ENCODE measurements around the gene ENOX1.

ENOX1 gene

DNA sequence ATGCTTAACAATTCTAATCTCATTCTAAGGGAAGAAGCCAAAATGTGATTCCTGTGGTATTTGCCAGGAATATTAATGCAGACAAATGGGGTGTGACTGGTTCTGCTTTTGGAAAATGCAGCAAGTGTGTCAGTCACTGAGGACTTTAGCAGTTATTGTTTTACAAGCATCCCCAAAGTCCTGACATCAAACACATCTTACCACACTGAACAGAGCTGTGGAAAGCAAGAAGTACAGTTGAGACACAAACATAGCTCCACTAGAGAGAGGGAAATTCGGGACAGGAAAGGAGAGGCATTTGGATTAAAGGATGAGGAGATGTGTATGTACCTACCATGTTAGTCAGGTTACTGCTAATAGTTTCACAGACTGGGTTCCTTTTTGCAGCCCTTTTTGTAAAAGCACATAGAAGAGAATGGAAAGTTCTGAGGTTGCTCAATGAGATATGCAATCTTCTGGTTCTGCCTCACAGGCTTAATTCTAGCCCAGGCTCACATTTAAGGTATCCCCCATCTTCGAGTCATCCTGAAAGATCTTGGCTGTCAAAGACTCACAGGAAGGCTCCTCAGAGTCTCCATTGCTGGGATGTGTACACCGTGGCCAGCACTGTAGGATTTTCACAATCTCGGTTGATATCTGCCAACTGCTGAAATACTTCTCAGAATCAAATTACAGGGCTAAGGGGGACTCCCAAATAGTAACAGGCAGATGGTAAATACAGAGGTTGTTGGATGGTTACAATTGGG lies 446.8 kb downstream of the ENOX1 start:
- no peak for DNase-seq
- no peaks in the 10 kb centered on the region for H3K9me3 Mint-ChIP-seq

DNA sequence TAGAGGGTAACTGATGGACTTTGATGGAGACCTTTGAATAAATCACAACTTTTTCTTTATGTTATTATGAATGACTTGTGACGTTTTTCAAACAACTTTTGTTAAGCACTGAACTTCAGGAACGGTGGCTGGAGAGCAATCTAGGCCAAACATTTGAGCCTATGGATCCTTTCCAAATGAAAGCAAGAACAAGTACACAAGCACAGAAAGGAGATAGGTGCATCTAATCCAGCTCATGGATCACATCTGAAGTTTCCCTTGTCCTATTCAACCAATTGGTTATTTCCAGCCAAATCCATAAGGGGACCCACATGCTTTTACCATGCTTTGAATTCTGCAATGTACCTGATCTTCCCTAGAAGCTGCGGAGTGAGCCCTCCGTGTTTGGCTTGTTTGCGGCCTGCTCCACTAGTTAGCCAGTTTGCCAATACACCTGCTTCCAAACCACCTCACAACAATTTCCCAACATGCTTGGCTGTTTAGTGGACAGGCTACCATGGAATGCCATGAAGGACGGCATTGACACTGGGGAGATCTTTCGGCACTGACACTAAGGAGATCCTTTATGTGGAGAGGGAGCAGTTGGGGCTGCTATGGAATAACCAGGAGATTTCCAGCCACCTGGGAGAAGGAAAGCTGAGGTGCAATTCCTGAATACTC lies 447.5 kb downstream of the ENOX1 start:
- ATAC-seq (replicated peaks) (no peak), DNase-seq (no peak)
- Mint-ChIP-seq H3K36me3 (ENCODE audit: insufficient read depth) (no peaks in the 10 kb centered on the region), H3K27me3 (peaks cover 20 to 28% of the 10 kb centered on the region in 2 donors), H3K9me3 (no peaks in the 10 kb centered on the region), H3K4me3 (no peak overlapping the region), H3K27ac (no peak overlapping the region), H3K4me1 (ENCODE audit: low read depth in 2 of 2) (no peaks in the 10 kb centered on the region)

More for the DNA sequence above, 446.8 kb downstream of the ENOX1 start:
- no peak overlapping the region for H3K4me3 Mint-ChIP-seq
- H3K36me3 Mint-ChIP-seq (ENCODE audit: insufficient read depth) = no peaks in the 10 kb centered on the region
- peaks cover 20 to 29% of the 10 kb centered on the region in 2 donors for H3K27me3 Mint-ChIP-seq
- H3K27ac Mint-ChIP-seq = no peak overlapping the region
- ATAC-seq (replicated peaks) = no peak
- no peaks in the 10 kb centered on the region for H3K4me1 Mint-ChIP-seq (ENCODE audit: low read depth in 2 of 2)

DNA sequence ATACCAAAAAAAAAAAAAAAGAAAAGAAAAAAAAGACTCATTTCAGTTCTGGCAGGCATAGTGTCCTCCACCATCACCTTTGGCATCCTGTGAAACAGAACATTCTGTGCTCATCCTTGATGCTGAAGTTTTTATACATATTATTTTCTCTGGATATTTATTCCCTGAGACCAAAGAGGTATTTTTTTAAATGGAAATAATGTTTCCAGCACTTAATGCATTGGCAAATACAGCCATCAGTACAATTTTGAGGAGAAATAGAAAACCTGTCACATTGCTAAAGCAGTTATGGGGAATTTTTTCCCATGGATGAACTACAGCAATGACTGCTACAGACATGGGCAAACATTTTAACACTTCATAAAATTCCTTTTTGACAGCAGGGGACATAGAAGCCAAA lies 451.0 kb downstream of the ENOX1 start:
- H3K4me3 Mint-ChIP-seq = no peak overlapping the region
- no peaks in the 10 kb centered on the region for H3K4me1 Mint-ChIP-seq (ENCODE audit: low read depth in 2 of 2)
- no peaks in the 10 kb centered on the region for H3K36me3 Mint-ChIP-seq (ENCODE audit: insufficient read depth)
- H3K9me3 Mint-ChIP-seq = no peaks in the 10 kb centered on the region
- no peak for DNase-seq
- ATAC-seq (replicated peaks) = no peak
- peaks cover 8 to 31% of the 10 kb centered on the region in 2 donors for H3K27me3 Mint-ChIP-seq
- H3K27ac Mint-ChIP-seq = no peak overlapping the region

DNA sequence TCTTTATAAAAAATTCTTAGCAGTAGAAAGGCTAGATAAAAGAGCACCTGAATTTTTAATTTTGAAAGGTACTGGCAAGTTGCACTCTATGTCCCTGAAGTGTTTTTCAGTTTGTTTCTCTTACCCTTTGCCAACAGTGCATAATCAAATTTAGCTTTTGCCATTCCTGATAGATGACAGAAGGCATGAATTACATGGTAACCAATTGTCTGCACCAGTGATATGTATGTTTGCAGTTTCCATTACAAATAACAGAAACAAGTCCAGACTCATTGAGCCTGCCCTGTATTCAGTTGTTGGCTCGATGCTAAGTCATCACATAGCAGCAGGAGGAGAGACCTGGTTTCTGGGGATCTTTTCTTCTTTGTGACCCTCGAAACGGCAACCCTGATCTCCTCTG lies 453.6 kb downstream of the ENOX1 start:
- ATAC-seq (replicated peaks) = no peak
- Mint-ChIP-seq H3K27me3 (peaks cover 0 to 17% of the 10 kb centered on the region in 2 donors), H3K36me3 (ENCODE audit: insufficient read depth) (no peaks in the 10 kb centered on the region), H3K27ac (no peak overlapping the region), H3K4me3 (no peak overlapping the region), H3K9me3 (no peaks in the 10 kb centered on the region), H3K4me1 (ENCODE audit: low read depth in 2 of 2) (no peaks in the 10 kb centered on the region)
- DNase-seq = no peak

DNA sequence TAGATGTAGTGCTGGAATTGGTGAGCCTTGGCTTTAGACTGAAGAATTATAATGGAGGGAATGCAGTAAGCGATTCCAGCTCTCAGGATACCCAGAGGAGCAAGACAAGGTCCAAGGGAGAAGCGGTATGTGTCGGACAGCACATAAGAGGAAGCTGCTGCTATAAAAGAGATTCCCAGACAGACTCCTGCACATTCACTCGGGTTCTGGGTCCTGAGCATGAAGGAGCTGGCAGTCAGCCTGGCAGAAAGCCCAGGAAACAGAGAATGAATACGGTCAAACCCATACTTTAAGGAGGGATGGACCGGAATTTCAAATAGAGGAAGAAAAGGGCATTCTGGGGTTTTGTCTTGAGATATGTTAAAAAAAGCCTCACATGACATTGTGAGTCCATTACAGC lies 455.1 kb downstream of the ENOX1 start:
- Mint-ChIP-seq H3K4me3 (no peak overlapping the region), H3K27ac (no peak overlapping the region), H3K9me3 (no peaks in the 10 kb centered on the region), H3K36me3 (ENCODE audit: insufficient read depth) (no peaks in the 10 kb centered on the region), H3K27me3 (peaks cover 0 to 17% of the 10 kb centered on the region in 2 donors), H3K4me1 (ENCODE audit: low read depth in 2 of 2) (no peaks in the 10 kb centered on the region)
- DNase-seq = no peak
- ATAC-seq (replicated peaks) = no peak

DNA sequence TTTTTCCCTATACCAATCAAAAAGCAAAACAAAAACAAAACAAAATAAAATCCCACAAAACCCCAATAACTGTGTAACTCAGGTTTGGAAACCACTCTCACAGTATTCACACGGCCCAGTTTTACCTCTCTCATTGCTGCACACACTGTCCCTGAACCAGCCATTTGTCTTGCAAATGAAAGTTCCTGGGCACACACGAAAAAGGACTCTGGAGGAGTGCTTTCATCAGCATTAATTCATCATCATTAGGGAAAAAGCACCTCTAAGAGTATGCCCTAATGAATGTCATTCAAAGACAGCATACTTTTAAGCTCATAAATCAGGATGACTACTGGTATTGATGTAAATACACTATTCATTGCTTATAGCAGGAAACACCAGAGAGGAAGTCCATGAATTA lies 457.1 kb downstream of the ENOX1 start:
- no peak for ATAC-seq (replicated peaks)

DNA sequence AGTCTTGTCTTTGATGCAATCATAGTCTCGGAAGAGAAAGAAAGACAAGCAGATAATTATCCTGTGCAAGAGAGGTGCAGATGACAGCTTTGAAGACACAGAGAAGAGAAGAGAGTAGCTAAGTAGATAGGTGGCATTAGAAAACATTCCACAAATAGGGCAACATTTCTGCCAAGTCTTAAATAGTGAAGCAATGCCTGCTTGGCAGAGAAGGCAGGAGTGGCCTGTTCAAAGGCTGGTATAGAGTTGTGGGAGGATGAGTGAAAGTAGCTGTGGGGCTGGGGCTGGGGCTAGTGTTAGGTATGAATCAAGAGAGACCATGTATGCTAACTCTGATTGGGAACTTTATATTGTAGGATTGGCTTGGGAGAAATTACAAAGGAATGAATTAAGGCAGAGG lies 457.9 kb downstream of the ENOX1 start:
- Mint-ChIP-seq H3K27ac (no peak overlapping the region), H3K36me3 (ENCODE audit: insufficient read depth) (no peaks in the 10 kb centered on the region), H3K9me3 (no peaks in the 10 kb centered on the region), H3K4me3 (no peak overlapping the region), H3K27me3 (peaks cover 0 to 9% of the 10 kb centered on the region in 2 donors), H3K4me1 (ENCODE audit: low read depth in 2 of 2) (no peaks in the 10 kb centered on the region)
- DNase-seq (no peak), ATAC-seq (replicated peaks) (no peak)

More for the DNA sequence above, 457.1 kb downstream of the ENOX1 start:
- DNase-seq = no peak
- no peaks in the 10 kb centered on the region for H3K4me1 Mint-ChIP-seq (ENCODE audit: low read depth in 2 of 2)
- no peaks in the 10 kb centered on the region for H3K36me3 Mint-ChIP-seq (ENCODE audit: insufficient read depth)
- no peaks in the 10 kb centered on the region for H3K9me3 Mint-ChIP-seq
- H3K27me3 Mint-ChIP-seq = peaks cover 0 to 17% of the 10 kb centered on the region in 2 donors
- H3K27ac Mint-ChIP-seq = no peak overlapping the region
- H3K4me3 Mint-ChIP-seq = no peak overlapping the region

DNA sequence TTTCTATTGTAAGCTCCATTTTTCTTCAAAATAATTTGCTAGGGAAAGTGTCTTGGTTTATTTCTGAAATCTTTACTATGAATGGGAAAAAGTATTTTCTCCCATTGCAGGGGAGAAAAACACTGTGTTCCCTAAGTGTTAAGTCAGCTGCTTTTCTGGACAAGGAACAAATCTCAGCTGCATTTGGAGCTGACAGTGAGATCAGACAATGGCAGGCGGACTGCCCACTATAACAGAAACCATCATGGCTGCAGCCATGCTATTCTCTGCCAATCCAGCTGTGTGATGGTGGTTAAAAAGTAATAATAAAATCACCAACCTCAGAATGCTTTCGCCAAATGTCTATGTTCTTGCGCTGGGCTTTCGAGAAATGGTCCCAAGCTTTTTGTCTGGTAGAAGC lies 460.7 kb downstream of the ENOX1 start:
- Mint-ChIP-seq H3K27me3 (peaks cover 5 to 18% of the 10 kb centered on the region in 2 donors), H3K9me3 (no peaks in the 10 kb centered on the region), H3K27ac (no peak overlapping the region), H3K4me3 (no peak overlapping the region), H3K4me1 (ENCODE audit: low read depth in 2 of 2) (no peaks in the 10 kb centered on the region), H3K36me3 (ENCODE audit: insufficient read depth) (no peaks in the 10 kb centered on the region)
- DNase-seq = no peak
- no peak for ATAC-seq (replicated peaks)

DNA sequence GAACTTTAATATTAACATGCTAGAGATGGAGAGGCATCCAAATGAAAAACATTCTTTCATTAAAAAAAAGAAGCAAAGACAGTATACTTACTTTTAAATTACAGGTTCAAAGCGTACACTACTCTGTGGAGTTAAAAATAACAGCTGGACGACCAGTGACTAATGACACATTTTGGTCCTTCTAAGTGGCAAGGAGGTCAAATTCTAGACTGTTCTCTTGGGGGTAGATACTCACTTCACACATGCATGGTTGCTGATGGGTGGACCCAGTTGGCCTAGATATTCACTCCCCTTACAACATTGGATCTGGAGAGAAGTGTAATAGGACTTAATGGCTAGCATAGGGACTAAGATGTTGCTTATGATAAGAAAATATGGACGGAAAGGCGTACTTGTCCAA lies 461.1 kb downstream of the ENOX1 start:
- Mint-ChIP-seq H3K4me1 (ENCODE audit: low read depth in 2 of 2) (no peaks in the 10 kb centered on the region), H3K36me3 (ENCODE audit: insufficient read depth) (no peaks in the 10 kb centered on the region), H3K27ac (no peak overlapping the region), H3K9me3 (no peaks in the 10 kb centered on the region), H3K4me3 (no peak overlapping the region), H3K27me3 (peaks cover 7 to 21% of the 10 kb centered on the region in 2 donors)
- DNase-seq (no peak), ATAC-seq (replicated peaks) (no peak)

DNA sequence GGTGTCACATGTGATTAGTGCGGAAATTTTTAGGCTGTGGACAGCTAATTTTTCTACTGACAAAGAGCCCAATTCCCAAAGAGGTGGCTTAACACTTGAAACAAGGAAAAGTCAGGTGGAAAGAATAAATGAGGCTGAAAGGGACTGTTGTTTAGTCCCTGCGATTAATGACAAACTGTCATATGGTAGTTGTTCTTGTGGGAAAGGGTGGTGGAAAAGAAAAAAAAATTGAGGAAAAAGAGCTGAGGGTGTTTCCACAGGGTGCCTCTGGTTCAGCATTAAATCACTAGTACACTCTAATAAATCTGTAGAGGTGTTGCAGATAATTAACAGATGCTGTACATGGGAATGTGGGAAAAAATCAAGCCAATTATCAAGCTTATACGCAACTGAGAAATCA lies 462.6 kb downstream of the ENOX1 start:
- Mint-ChIP-seq H3K4me1 (ENCODE audit: low read depth in 2 of 2) (no peaks in the 10 kb centered on the region), H3K27ac (no peak overlapping the region), H3K27me3 (peaks cover 11 to 24% of the 10 kb centered on the region in 2 donors), H3K36me3 (ENCODE audit: insufficient read depth) (no peaks in the 10 kb centered on the region), H3K9me3 (no peaks in the 10 kb centered on the region), H3K4me3 (no peak overlapping the region)
- no peak for ATAC-seq (replicated peaks)
- DNase-seq = no peak

DNA sequence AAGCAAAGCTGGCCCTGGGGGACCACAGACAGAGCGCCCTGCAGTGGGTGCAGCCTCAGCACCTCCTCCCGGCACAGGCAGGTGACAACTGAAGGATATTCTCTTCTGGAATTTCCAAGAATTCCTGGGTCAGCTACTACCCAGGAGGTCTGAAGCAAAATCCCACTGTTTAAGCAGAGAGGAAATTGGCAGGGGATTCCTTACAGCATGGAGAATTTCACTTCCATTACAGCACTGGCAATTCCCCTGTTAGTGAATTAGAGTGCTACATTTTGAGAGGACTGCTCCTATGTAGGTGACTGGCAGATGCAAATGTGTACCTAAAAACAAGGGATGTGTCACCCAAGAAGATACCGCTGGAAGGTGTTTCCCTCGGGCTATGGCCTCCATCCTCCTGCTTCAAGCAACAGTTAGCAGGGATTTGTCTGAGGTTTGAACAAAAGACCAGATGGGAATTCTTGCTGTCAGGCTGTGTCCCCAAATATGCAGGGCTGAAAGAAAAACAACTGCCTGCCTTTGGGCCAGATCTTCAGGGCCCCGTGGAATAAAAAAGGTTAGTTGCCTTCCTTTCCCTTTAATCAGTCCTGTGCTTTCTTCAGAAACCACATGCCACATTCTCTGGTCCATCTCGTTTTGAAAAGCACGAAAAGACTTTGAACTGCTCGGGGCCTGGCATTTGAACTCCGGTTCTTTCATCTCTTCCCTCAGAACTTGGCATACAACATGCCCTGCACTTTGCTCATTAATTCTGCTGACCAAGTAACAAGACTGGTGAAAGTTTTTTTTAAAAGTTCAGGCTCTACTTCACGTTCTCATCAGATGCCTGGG lies 466.9 kb downstream of the ENOX1 start:
- Mint-ChIP-seq H3K4me1 (ENCODE audit: low read depth in 2 of 2) (no peaks in the 10 kb centered on the region), H3K27me3 (peaks cover 31 to 49% of the 10 kb centered on the region in 2 donors), H3K9me3 (no peaks in the 10 kb centered on the region), H3K27ac (no peak overlapping the region), H3K4me3 (no peak overlapping the region), H3K36me3 (ENCODE audit: insufficient read depth) (no peaks in the 10 kb centered on the region)
- DNase-seq = no peak
- ATAC-seq (replicated peaks) = no peak

DNA sequence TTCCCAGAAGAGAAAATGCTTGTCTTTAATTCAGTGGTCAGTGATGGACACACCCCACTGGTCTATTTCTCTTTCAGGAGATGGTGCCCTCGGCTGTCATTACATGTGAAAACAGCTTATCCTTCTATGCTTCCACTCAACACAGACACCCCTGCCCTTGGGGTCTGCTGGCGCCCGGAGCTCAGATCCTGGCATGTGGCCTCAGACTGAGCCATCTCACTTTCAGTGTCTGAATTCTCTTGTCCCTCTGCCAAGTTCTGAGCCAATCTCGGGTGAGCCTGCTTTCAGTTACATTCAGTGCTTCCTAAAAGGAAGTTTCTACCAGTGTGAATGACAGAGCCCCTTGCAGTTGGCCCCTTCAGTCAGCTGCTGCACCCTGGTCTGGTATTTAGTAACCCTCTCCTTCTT lies 469.8 kb downstream of the ENOX1 start:
- ATAC-seq (replicated peaks) (no peak), DNase-seq (no peak)
- no peak overlapping the region for H3K27ac Mint-ChIP-seq
- H3K4me1 Mint-ChIP-seq (ENCODE audit: low read depth in 2 of 2) = no peaks in the 10 kb centered on the region
- H3K4me3 Mint-ChIP-seq = no peak overlapping the region
- no peaks in the 10 kb centered on the region for H3K36me3 Mint-ChIP-seq (ENCODE audit: insufficient read depth)
- no peaks in the 10 kb centered on the region for H3K9me3 Mint-ChIP-seq
- H3K27me3 Mint-ChIP-seq = peaks cover 41 to 42% of the 10 kb centered on the region in 2 donors

DNA sequence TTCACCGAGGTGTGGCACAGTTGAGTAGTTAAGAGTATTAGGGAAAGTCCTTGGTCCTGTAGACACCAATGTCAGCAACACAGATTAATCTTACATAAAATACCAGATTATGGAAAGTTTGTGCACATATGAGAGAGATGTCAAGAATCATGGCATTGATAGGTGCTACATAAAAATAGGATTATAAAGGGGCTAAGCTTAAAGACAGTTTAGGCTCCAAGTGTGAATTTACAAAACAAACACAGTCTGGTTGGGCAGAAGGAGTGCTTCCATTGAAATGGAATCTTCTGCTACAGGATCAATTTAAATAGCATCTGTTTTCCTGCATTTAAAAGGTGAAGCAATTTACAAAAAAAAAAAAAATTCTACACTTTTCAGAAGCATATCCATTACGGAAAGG lies 470.5 kb downstream of the ENOX1 start:
- DNase-seq (no peak), ATAC-seq (replicated peaks) (no peak)
- H3K27ac Mint-ChIP-seq = no peak overlapping the region
- no peaks in the 10 kb centered on the region for H3K36me3 Mint-ChIP-seq (ENCODE audit: insufficient read depth)
- H3K4me3 Mint-ChIP-seq = no peak overlapping the region
- H3K27me3 Mint-ChIP-seq = peaks cover 35 to 44% of the 10 kb centered on the region in 2 donors
- no peaks in the 10 kb centered on the region for H3K4me1 Mint-ChIP-seq (ENCODE audit: low read depth in 2 of 2)
- no peaks in the 10 kb centered on the region for H3K9me3 Mint-ChIP-seq
